A549 (cell line): Measurements from ENCODE around the gene IL17RE. TPM values are rescaled to one million over a fixed set of nuclear protein-coding genes. Genes with fewer than 3 reads are reported as not detected.
A peak's percentile ranks its signal among the peaks of the same experiment; 100 is the strongest.

ENCODE experiments used
- ATAC-seq, 2 experiments: fragments of 200-7000 bp in 1 of 2; fragments of >200 bp in 1 of 2; cut with Nextera tagmentation in 1 of 2; cut with Tn5 transposase in 1 of 2; 3 replicates each; pipeline versions ENCODE4 v1.8.0 to v1.9.1; 2018 to 2020; ENCODE audit warnings: mild to moderate bottlenecking in 1 of 2, moderate library complexity in 1 of 2
- CTCF ChIA-PET: fragments of 300-600 bp; sonication (Branson Sonifier 250); formaldehyde crosslinking; extraction: SDS; loops from one replicate; lab custom pipeline; 2021; ENCODE audit warnings: antibody characterized with exemption, inconsistent platforms; lab: Yijun Ruan, JAX
- POLR2A ChIA-PET: fragments of 350-600 bp; formaldehyde crosslinking; extraction: SDS; loops from one replicate; lab custom pipeline; 2021; ENCODE audit warnings: antibody characterized with exemption, inconsistent platforms; lab: Yijun Ruan, JAX
- DNase-seq, 2 experiments: peaks; one replicate each; pipeline versions ENCODE4 v3.0.0 to v3.0.0-alpha.2; 2011 to 2016; ENCODE audit warnings: low read depth in 1 of 2, low spot score in 1 of 2
- FAIRE-seq: peaks from 2 replicates; lab custom pipeline; 2011; peaks lifted over from hg19 to GRCh38; lab: Jason Lieb, UNC
- H3K27ac ChIP-seq, 2 experiments: fragments of >200 bp; sonication (Bioruptor Twin); formaldehyde crosslinking; 3 replicates each; pipeline ENCODE4 v1.5.1; 2016 to 2017
- H3K4me1 ChIP-seq: fragments of >200 bp; sonication (Bioruptor Twin); formaldehyde crosslinking; 3 replicates; pipeline ENCODE4 v1.6.1; 2016
- H3K4me2 ChIP-seq: fragments of >200 bp; sonication (Bioruptor Twin); formaldehyde crosslinking; 3 replicates; pipeline ENCODE4 v1.6.1; 2016
- H3K4me3 ChIP-seq: fragments of >200 bp; sonication (Bioruptor Twin); formaldehyde crosslinking; 3 replicates; pipeline ENCODE4 v1.5.1; 2016
- H3K9me3 ChIP-seq: fragments of >200 bp; sonication (Bioruptor Twin); formaldehyde crosslinking; 3 replicates; pipeline ENCODE4 v1.6.1; 2016
- BCL3 ChIP-seq: fragments of >200 bp; sonication (Bioruptor Twin); formaldehyde crosslinking; IDR thresholded peaks from 3 replicates; pipeline ENCODE4 v1.6.1; 2016
- BHLHE40 ChIP-seq: IDR thresholded peaks from 2 replicates; pipeline ENCODE4 v1.6.1; 2012; ENCODE audit warnings: low read depth, low read length, inconsistent platforms
- CEBPB ChIP-seq, 2 experiments: fragments of >200 bp in 1 of 2; sonication (Bioruptor Twin) in 1 of 2; formaldehyde crosslinking in 1 of 2; IDR thresholded peaks; 2 replicates each; pipeline ENCODE4 v1.6.1; 2012 to 2016
- FOSL2 ChIP-seq, 2 experiments: fragments of 450-650 bp in 1 of 2; fragments of >200 bp in 1 of 2; sonication (Bioruptor Twin) in 1 of 2; formaldehyde crosslinking; IDR thresholded peaks; 2 replicates each; pipeline versions ENCODE4 v1.5.0 to v1.6.1; 2016 to 2020; ENCODE audit warnings: mild to moderate bottlenecking in 1 of 2, moderate library complexity in 1 of 2
- HMGXB4 ChIP-seq: fragments of 250-450 bp; sonication (Bioruptor Pico); IDR thresholded peaks from 2 replicates; pipeline ENCODE4 v1.5.0; 2021; ENCODE audit warnings: mild to moderate bottlenecking, moderate library complexity, borderline replicate concordance
- HOXA7 ChIP-seq: fragments of 250-450 bp; sonication (Bioruptor Pico); IDR thresholded peaks from 2 replicates; pipeline ENCODE4 v1.5.0; 2020; ENCODE audit warnings: mild to moderate bottlenecking, moderate library complexity
- JUN ChIP-seq, 2 experiments: fragments of >200 bp; sonication (Bioruptor Twin); formaldehyde crosslinking; IDR thresholded peaks; 2 replicates in 1 of 2; 3 replicates in 1 of 2; pipeline ENCODE4 v1.6.1; 2016 to 2017
- KDM1A ChIP-seq: fragments of 200-600 bp; sonication (generic); IDR thresholded peaks from 2 replicates; pipeline ENCODE4 v1.6.1; 2016; ENCODE audit warnings: low read depth, mild to moderate bottlenecking
- MAZ ChIP-seq: fragments of 150-350 bp; IDR thresholded peaks from 2 replicates; pipeline ENCODE4 v1.6.1; 2014; ENCODE audit warnings: antibody characterized with exemption, low read depth, low read length, borderline replicate concordance
- RAD21 ChIP-seq, 2 experiments: fragments of >200 bp in 1 of 2; sonication (Bioruptor Twin) in 1 of 2; formaldehyde crosslinking in 1 of 2; IDR thresholded peaks in 1 of 2; conservative IDR thresholded peaks in 1 of 2; 2 replicates in 1 of 2; 3 replicates in 1 of 2; pipeline ENCODE4 v1.6.1; 2012 to 2018; ENCODE audit warnings: inconsistent platforms in 1 of 2
- RCOR1 ChIP-seq: fragments of 150-350 bp; IDR thresholded peaks from 2 replicates; pipeline ENCODE4 v1.6.1; 2014; ENCODE audit warnings: antibody characterized with exemption, low read length, low read depth
- RNF2 ChIP-seq: fragments of 200-600 bp; sonication (generic); IDR thresholded peaks from 2 replicates; pipeline ENCODE4 v1.6.1; 2016; ENCODE audit warnings: low read depth, mild to moderate bottlenecking, antibody characterized with exemption, moderate library complexity, borderline replicate concordance
- SMC3 ChIP-seq: fragments of >200 bp; sonication (Bioruptor Twin); formaldehyde crosslinking; IDR thresholded peaks from 3 replicates; pipeline ENCODE4 v1.6.1; 2018; ENCODE audit warnings: inconsistent platforms
- TFCP2L1 ChIP-seq: fragments of 250-450 bp; sonication (Bioruptor Pico); IDR thresholded peaks from 2 replicates; pipeline ENCODE4 v1.5.0; 2021; ENCODE audit warnings: mild to moderate bottlenecking
- WGBS: methylation state at CpG from one replicate; pipeline ENCODE4 v1.1.6; 2017; ENCODE audit errors: missing lambda C conversion rate; 5-methylcytosine and 5-hydroxymethylcytosine counted together
- polyA plus RNA-seq, 4 experiments: library from polyadenylated mRNA; depleted of rRNA in 3 of 4; stranded (reverse); fragments of >200 nt; fragmentation: RNase III in 1 of 4; extraction: RNeasy Plus Mini Kit Qiagen cat#74134 plus additional on column Dnase treatment in 1 of 4; gene quantifications; 2 replicates in 3 of 4; 3 replicates in 1 of 4; pipeline ENCODE4 v1.2.3, GENCODE V29; 2011 to 2017

IL17RE gene
- polyA plus RNA-seq, 2 of the 4 experiments (the other 2 are of a cell fraction) = 0.44 to 0.53 TPM

- no peak for ATAC-seq
- Histone ChIP-seq H3K4me3 (no peak overlapping the region), H3K4me2 (no peak overlapping the region), H3K4me1 (peaks cover 22% of the 10 kb centered on the region), H3K9me3 (no peaks in the 10 kb centered on the region), H3K27ac (no peak overlapping the region)
- TF ChIP-seq JUN (IDR thresholded peaks at IDR 0.05) (no peak), BCL3 (no peak), TFCP2L1 (CRISPR knock-in tag) (no peak), HMGXB4 (CRISPR knock-in tag) (no peak), RNF2 (no peak), MAZ (no peak), RCOR1 (no peak), HOXA7 (no peak), SMC3 (no peak), FOSL2 (IDR thresholded peaks at IDR 0.05) (no peak), FOSL2 (CRISPR knock-in tag; IDR thresholded peaks at IDR 0.05) (no peak), KDM1A (no peak)
- 96% methylated on average over 8 of the region's 8 CpGs for WGBS
- POLR2A ChIA-PET = no interaction called here
- no peak for FAIRE-seq
- DNase-seq = no peak
- CTCF ChIA-PET = interaction anchor here (0.7 to 6.7 kb wide), 2 partner anchors 14 to 92 kb away, joined by 5 to 54 read pairs; partner anchors contain the start of gene CRELD1
Observed at GRCh38 chr3:9918261-9919038, 15.8 kb downstream of the IL17RE start.

GRCh38 chr3:9928158-9928557 lies 25.5 kb downstream of the IL17RE start:
- CTCF ChIA-PET = interaction anchor here (8.6 kb wide), 1 partner anchor 20 kb away, joined by 146 read pairs; no protein-coding TSS in a partner anchor
- H3K4me2 ChIP-seq = no peak overlapping the region

GRCh38 chr3:9930804-9931418 lies 28.3 kb downstream of the IL17RE start:
- H3K4me2 ChIP-seq = no peak overlapping the region
- H3K4me3 ChIP-seq = no peak overlapping the region
- H3K4me1 ChIP-seq = peaks cover 17% of the 10 kb centered on the region
- ChIA-PET CTCF (interaction anchor here (0.6 to 8.6 kb wide), 13 partner anchors 10 to 808 kb away, joined by 3 to 146 read pairs (median 9); partner anchors contain the start of genes IL17RC, IL17RE and RPUSD3), POLR2A (interaction anchor here (0.7 kb wide), 1 partner anchor 176 kb away, joined by 3 read pairs; no protein-coding TSS in a partner anchor)
- ATAC-seq = no peak
- no peak for DNase-seq
- H3K9me3 ChIP-seq = 0 out of 3 replicates have a peak, but pooled peaks cover 5% of the 10 kb centered on the region
- TF ChIP-seq BHLHE40 (no peak), RAD21 (conservative IDR thresholded peaks at IDR 0.05 in 1 of 2, IDR thresholded peaks at IDR 0.05 in 1 of 2) (0 out of 5 replicates have a peak, but pooled peaks have one; percentile 10 to 13)
- WGBS = 89% methylated on average over 4 of the region's 4 CpGs
- no peak overlapping the region for H3K27ac ChIP-seq
- FAIRE-seq = no peak

More at GRCh38 chr3:9928158-9928557, 25.5 kb downstream of the IL17RE start:
- ATAC-seq (no peak), FAIRE-seq (no peak)
- H3K9me3 ChIP-seq = 0 out of 3 replicates have a peak, but pooled peaks cover 5% of the 10 kb centered on the region
- WGBS = 93% methylated on average over 15 of the region's 23 CpGs
- H3K4me3 ChIP-seq = no peak overlapping the region
- no peak for TF ChIP-seq CEBPB (IDR thresholded peaks at IDR 0.05)
- TF ChIP-seq, all 56 proteins: peak for 0
- POLR2A ChIA-PET = no interaction called here
- H3K27ac ChIP-seq = no peak overlapping the region
- H3K4me1 ChIP-seq = peaks cover 4% of the 10 kb centered on the region; the same call in 1 of the 3 replicates
- no peak for DNase-seq
